Neural progenitor cell (in vitro differentiated cells): Measurements from ENCODE around the gene FNDC8.

Source experiments
- EZH2 ChIP-seq: fragments of 200-600 bp; sonication (generic); IDR thresholded peaks from 2 replicates; pipeline ENCODE4 v1.6.1; 2017; ENCODE audit warnings: antibody characterized with exemption, mild to moderate bottlenecking, moderate library complexity
- EZH2phosphoT487 ChIP-seq: fragments of 200-600 bp; sonication (generic); IDR thresholded peaks from 2 replicates; pipeline ENCODE4 v1.6.1; 2017; ENCODE audit warnings: antibody characterized with exemption
- TF ChIP-seq, protein P1 (sequence below): fragments of 200-600 bp; sonication (generic); IDR thresholded peaks from 2 replicates; pipeline ENCODE4 v1.5.1; 2017; ENCODE audit warnings: antibody characterized with exemption, mild to moderate bottlenecking

GRCh38 chr17:35095741-35096140 lies 25.7 kb upstream of the FNDC8 start:
- TF ChIP-seq, protein P1, sequence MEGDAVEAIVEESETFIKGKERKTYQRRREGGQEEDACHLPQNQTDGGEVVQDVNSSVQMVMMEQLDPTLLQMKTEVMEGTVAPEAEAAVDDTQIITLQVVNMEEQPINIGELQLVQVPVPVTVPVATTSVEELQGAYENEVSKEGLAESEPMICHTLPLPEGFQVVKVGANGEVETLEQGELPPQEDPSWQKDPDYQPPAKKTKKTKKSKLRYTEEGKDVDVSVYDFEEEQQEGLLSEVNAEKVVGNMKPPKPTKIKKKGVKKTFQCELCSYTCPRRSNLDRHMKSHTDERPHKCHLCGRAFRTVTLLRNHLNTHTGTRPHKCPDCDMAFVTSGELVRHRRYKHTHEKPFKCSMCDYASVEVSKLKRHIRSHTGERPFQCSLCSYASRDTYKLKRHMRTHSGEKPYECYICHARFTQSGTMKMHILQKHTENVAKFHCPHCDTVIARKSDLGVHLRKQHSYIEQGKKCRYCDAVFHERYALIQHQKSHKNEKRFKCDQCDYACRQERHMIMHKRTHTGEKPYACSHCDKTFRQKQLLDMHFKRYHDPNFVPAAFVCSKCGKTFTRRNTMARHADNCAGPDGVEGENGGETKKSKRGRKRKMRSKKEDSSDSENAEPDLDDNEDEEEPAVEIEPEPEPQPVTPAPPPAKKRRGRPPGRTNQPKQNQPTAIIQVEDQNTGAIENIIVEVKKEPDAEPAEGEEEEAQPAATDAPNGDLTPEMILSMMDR: no peak
- TF ChIP-seq EZH2phosphoT487: no peak
- no peak for TF ChIP-seq EZH2
